Measurements from ENCODE around the gene IGFL1.

GRCh38 chr19:46265217-46265828 lies 35.8 kb downstream of the IGFL1 start:
- TF ChIP-seq POLR2A (IDR thresholded peaks at IDR 0.05; ENCODE audit: low read length): no peak
- TF ChIP-seq, protein P1, sequence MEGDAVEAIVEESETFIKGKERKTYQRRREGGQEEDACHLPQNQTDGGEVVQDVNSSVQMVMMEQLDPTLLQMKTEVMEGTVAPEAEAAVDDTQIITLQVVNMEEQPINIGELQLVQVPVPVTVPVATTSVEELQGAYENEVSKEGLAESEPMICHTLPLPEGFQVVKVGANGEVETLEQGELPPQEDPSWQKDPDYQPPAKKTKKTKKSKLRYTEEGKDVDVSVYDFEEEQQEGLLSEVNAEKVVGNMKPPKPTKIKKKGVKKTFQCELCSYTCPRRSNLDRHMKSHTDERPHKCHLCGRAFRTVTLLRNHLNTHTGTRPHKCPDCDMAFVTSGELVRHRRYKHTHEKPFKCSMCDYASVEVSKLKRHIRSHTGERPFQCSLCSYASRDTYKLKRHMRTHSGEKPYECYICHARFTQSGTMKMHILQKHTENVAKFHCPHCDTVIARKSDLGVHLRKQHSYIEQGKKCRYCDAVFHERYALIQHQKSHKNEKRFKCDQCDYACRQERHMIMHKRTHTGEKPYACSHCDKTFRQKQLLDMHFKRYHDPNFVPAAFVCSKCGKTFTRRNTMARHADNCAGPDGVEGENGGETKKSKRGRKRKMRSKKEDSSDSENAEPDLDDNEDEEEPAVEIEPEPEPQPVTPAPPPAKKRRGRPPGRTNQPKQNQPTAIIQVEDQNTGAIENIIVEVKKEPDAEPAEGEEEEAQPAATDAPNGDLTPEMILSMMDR (IDR thresholded peaks at IDR 0.05): peak; percentile 99
- TF ChIP-seq NFE2L2 (conservative IDR thresholded peaks at IDR 0.05; ENCODE audit: low read length): no peak
- TF ChIP-seq POLR2AphosphoS2 (conservative IDR thresholded peaks at IDR 0.05; ENCODE audit: low read length): no peak
- no peak for TF ChIP-seq JUN (IDR thresholded peaks at IDR 0.05)
- TF ChIP-seq RAD21 (conservative IDR thresholded peaks at IDR 0.05 in 1 of 2, IDR thresholded peaks at IDR 0.05 in 1 of 2): peak; percentile 99
- TF ChIP-seq EP300 (IDR thresholded peaks at IDR 0.05): no peak
- TF ChIP-seq RCOR1 (IDR thresholded peaks at IDR 0.05; ENCODE audit: low read depth, low read length): no peak
- no peak for TF ChIP-seq EHMT2 (IDR thresholded peaks at IDR 0.05; ENCODE audit: low read depth)
- TF ChIP-seq, protein P2, sequence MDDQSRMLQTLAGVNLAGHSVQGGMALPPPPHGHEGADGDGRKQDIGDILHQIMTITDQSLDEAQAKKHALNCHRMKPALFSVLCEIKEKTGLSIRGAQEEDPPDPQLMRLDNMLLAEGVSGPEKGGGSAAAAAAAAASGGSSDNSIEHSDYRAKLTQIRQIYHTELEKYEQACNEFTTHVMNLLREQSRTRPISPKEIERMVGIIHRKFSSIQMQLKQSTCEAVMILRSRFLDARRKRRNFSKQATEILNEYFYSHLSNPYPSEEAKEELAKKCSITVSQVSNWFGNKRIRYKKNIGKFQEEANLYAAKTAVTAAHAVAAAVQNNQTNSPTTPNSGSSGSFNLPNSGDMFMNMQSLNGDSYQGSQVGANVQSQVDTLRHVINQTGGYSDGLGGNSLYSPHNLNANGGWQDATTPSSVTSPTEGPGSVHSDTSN (IDR thresholded peaks at IDR 0.05): no peak
- no peak for TF ChIP-seq CBX2 (IDR thresholded peaks at IDR 0.05; ENCODE audit: borderline replicate concordance, low read depth)

Measured in A549 (cell line).